HL-60 (cell line): ENCODE results near the gene CSMD2.

Experiments
- DNase-seq, 2 experiments: peaks; one replicate each; pipeline ENCODE4 v3.0.0-alpha.2; 2010 to 2020; ENCODE audit warnings: low read depth in 1 of 2, low spot score in 1 of 2
- H3K27ac ChIP-seq: fragments of 250-450 bp; sonication (Bioruptor Pico); replicated peaks from 2 replicates; pipeline ENCODE4 v1.5.1; 2020; ENCODE audit warnings: mild to moderate bottlenecking, moderate library complexity
- H3K27me3 ChIP-seq: fragments of 250-450 bp; sonication (Bioruptor Pico); 2 replicates; pipeline ENCODE4 v1.5.1; 2021; ENCODE audit warnings: mild to moderate bottlenecking, moderate library complexity; ENCODE audit not compliant: insufficient read depth, poor library complexity, severe bottlenecking
- H3K4me3 ChIP-seq: replicated peaks from 2 replicates; pipeline ENCODE4 v1.5.1; 2011; ENCODE audit warnings: mild to moderate bottlenecking, control low read depth, low read length; ENCODE audit not compliant: insufficient read depth
- CTCF ChIP-seq: IDR thresholded peaks from one replicate; pipeline ENCODE4 v1.5.1; 2011; ENCODE audit warnings: low read length, control low read depth, inconsistent platforms; ENCODE audit not compliant: insufficient read depth
- GABPA ChIP-seq: IDR thresholded peaks from 2 replicates; pipeline ENCODE4 v1.6.1; 2012; ENCODE audit warnings: low read depth
- POLR2AphosphoS5 ChIP-seq: IDR thresholded peaks from 2 replicates; pipeline ENCODE4 v1.6.1; 2012; ENCODE audit warnings: low read depth
- SPI1 ChIP-seq: IDR thresholded peaks from 2 replicates; pipeline ENCODE4 v1.6.1; 2012; ENCODE audit warnings: low read depth, mild to moderate bottlenecking, borderline replicate concordance
- TF ChIP-seq, protein P1 (sequence below): IDR thresholded peaks from 2 replicates; pipeline ENCODE4 v1.6.1; 2012; ENCODE audit warnings: low read depth; ENCODE audit not compliant: insufficient replicate concordance

The CSMD2 gene

DNA sequence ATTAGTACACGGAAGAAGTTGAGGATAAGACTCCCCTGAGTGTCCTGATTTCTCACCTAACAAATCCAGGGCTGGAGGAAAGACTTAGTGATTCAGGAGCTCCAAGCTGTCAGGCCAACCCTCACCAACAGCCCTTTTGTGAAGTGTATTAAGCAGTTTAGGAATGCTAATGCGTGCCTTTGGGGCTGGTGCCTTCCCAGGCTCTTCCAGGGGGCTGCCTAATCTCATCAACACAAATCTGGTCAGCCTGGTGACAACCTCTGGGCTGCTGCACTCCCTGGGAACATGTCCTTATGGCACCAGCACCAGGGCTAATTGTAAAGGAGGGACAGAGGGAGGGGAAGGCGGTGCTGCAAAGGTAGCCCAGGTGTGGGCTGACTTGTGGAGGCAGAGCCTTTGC lies 15.5 kb downstream of the CSMD2 start:
- no peak for TF ChIP-seq CTCF
- TF ChIP-seq, protein P1, sequence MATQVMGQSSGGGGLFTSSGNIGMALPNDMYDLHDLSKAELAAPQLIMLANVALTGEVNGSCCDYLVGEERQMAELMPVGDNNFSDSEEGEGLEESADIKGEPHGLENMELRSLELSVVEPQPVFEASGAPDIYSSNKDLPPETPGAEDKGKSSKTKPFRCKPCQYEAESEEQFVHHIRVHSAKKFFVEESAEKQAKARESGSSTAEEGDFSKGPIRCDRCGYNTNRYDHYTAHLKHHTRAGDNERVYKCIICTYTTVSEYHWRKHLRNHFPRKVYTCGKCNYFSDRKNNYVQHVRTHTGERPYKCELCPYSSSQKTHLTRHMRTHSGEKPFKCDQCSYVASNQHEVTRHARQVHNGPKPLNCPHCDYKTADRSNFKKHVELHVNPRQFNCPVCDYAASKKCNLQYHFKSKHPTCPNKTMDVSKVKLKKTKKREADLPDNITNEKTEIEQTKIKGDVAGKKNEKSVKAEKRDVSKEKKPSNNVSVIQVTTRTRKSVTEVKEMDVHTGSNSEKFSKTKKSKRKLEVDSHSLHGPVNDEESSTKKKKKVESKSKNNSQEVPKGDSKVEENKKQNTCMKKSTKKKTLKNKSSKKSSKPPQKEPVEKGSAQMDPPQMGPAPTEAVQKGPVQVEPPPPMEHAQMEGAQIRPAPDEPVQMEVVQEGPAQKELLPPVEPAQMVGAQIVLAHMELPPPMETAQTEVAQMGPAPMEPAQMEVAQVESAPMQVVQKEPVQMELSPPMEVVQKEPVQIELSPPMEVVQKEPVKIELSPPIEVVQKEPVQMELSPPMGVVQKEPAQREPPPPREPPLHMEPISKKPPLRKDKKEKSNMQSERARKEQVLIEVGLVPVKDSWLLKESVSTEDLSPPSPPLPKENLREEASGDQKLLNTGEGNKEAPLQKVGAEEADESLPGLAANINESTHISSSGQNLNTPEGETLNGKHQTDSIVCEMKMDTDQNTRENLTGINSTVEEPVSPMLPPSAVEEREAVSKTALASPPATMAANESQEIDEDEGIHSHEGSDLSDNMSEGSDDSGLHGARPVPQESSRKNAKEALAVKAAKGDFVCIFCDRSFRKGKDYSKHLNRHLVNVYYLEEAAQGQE = no peak
- no peak for TF ChIP-seq GABPA
- no peak for TF ChIP-seq SPI1
- no peak for TF ChIP-seq POLR2AphosphoS5
- Histone ChIP-seq H3K27ac (no peak overlapping the region), H3K27me3 (no peaks in the 10 kb centered on the region), H3K4me3 (no peak overlapping the region)
- no peak for DNase-seq

GRCh38 chr1:34147301-34147700 lies 17.7 kb downstream of the CSMD2 start:
- no peak for DNase-seq
- TF ChIP-seq, protein P1 = no peak
- no peak for TF ChIP-seq CTCF
- TF ChIP-seq POLR2AphosphoS5 = no peak
- TF ChIP-seq GABPA = no peak
- TF ChIP-seq SPI1 = no peak
- Histone ChIP-seq H3K27ac (no peak overlapping the region), H3K4me3 (no peak overlapping the region), H3K27me3 (no peaks in the 10 kb centered on the region)

DNA sequence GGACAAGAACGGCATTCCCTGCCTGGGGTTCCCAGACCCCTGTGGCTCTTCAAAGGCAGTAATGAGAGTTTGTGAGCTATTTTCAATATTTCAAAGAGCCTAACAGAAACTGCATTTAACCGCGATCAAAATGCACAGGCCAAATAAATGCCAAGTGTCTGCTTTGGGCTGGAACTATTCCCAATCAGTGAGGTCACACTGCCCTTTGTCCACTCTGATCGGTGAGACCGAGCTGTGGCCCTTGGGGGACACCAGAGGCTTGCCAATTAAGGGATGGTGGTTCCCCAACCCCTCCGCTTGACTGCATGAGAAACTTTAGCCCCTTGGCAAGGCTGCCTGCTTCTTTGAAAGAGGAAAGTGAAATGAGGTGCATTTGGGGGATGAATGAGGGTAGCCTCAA lies 20.3 kb downstream of the CSMD2 start:
- no peak overlapping the region for H3K27ac ChIP-seq
- no peaks in the 10 kb centered on the region for H3K27me3 ChIP-seq
- H3K4me3 ChIP-seq = no peak overlapping the region
- TF ChIP-seq, protein P1 = no peak
- TF ChIP-seq SPI1 (no peak), CTCF (no peak)
- no peak for DNase-seq
